Neural progenitor cell (in vitro differentiated cells): ENCODE measurements around the gene MTFR2.
A peak's percentile ranks its signal among the peaks of the same experiment; 100 is the strongest.

ENCODE experiments used
- CTCF ChIP-seq: fragments of 200-600 bp; sonication (generic); IDR thresholded peaks from 2 replicates; pipeline ENCODE4 v1.5.1; 2017; ENCODE audit warnings: antibody characterized with exemption, mild to moderate bottlenecking
- EZH2 ChIP-seq: fragments of 200-600 bp; sonication (generic); IDR thresholded peaks from 2 replicates; pipeline ENCODE4 v1.6.1; 2017; ENCODE audit warnings: antibody characterized with exemption, mild to moderate bottlenecking, moderate library complexity
- EZH2phosphoT487 ChIP-seq: fragments of 200-600 bp; sonication (generic); IDR thresholded peaks from 2 replicates; pipeline ENCODE4 v1.6.1; 2017; ENCODE audit warnings: antibody characterized with exemption

DNA sequence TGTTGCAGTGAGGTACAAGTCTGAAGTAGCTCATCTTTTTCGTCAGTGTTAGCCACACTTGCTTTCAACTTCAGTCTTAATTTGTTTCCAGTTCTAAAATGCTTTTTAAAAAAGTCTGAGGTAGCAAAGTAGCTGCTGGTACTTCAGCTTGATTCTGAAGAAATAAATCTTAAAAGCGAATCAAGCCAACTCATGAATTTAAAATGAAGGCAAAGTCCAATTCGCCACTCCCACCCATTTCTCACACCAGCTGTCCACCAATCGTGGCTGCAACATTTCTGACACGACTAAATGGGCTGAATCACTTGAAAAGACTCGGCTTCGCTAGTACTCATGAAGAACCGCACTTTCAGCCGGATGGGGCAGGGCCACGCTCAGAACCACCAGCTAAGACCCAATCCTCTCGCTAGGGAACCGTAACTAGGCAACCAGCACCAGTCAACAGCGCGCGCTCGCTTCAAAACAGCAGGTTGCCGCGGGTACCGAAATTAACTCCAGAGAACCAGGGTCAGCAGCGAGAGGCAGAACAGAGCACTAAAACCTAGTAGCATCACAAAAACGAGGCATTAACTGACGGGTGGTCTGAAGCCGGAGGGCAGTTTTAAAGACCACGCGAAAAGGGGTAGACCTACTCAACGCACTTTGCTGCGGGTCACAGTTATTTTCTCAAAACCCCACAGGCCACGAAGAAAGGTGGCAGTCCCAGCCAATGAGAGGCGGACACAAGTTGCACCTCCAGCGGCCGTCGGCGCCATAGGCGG, 38.6 kb upstream of the MTFR2 start:
- TF ChIP-seq EZH2 = no peak
- TF ChIP-seq CTCF = peak; percentile 31
- TF ChIP-seq EZH2phosphoT487 = no peak
